ENCODE results near the gene KANK4.

KANK4 gene

DNA sequence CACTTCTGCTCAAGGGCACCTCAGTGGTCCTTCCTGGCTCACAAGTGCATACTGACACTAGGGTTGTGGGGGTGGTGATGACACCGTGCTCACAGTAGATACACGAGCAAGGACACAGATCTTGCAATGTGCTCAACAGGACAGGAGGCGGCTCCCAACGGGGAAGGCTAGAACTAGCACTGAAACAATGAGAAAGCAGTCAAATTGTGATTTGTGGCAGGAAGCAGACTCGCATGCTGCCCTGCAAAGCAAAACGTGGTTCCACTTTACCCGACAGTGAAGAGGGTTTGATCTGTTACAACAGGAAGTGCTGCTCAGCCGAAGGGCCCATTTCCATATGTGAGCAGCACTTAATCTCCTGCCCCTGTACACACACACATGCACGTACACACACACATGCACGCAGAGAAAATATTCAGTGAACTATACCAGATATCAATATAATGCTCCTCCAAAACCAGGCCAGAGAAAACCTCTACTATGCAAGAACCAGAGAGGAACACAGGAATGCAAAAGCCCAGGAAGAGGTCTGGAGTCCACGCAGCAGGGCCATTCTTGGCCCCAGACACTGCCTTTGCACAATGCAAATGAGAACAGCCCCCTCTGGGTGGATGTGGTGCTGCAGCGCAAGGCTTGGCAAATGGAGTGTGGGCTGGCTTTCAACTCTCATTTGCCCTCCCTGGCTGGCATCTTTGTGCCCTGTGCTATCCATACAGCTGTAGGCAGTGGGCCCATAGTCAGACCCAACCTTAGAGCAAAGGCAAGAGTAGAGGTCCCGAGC lies 47.1 kb downstream of the KANK4 start:
- POLR2A ChIA-PET (ENCODE audit: low non-redundant PET): no interaction called here
- H3K27ac ChIP-seq: no peak overlapping the region
- CTCF ChIA-PET: no interaction called here
- no peak for DNase-seq (ENCODE audit: low spot score)
- TF ChIP-seq, protein P1, sequence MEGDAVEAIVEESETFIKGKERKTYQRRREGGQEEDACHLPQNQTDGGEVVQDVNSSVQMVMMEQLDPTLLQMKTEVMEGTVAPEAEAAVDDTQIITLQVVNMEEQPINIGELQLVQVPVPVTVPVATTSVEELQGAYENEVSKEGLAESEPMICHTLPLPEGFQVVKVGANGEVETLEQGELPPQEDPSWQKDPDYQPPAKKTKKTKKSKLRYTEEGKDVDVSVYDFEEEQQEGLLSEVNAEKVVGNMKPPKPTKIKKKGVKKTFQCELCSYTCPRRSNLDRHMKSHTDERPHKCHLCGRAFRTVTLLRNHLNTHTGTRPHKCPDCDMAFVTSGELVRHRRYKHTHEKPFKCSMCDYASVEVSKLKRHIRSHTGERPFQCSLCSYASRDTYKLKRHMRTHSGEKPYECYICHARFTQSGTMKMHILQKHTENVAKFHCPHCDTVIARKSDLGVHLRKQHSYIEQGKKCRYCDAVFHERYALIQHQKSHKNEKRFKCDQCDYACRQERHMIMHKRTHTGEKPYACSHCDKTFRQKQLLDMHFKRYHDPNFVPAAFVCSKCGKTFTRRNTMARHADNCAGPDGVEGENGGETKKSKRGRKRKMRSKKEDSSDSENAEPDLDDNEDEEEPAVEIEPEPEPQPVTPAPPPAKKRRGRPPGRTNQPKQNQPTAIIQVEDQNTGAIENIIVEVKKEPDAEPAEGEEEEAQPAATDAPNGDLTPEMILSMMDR (conservative IDR thresholded peaks at IDR 0.05; ENCODE audit: low read depth): no peak

DNA sequence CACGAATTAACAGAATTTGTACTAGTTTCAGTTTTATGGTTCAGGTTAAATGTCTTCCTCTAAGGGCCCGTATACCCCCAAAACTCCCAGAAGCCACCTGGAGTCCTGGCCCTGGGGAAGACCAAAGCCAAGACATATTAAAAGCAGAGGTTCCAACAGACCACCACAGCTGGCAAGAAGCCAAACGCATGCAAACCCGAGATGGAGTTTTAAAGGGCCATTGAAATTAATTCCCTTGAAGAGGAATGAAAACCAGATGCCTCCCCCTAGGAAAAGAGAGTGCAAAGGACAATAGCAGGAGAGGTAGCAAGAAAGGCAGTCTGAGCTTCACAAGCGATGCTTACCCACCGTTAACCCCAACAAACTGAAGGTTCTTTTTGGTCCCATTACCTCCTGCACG lies 48.1 kb downstream of the KANK4 start:
- CTCF ChIA-PET: no interaction called here
- TF ChIP-seq, protein P1 (conservative IDR thresholded peaks at IDR 0.05; ENCODE audit: low read depth): no peak
- DNase-seq (ENCODE audit: low spot score): no peak
- POLR2A ChIA-PET (ENCODE audit: low non-redundant PET): no interaction called here
- no peak overlapping the region for H3K27ac ChIP-seq

DNA sequence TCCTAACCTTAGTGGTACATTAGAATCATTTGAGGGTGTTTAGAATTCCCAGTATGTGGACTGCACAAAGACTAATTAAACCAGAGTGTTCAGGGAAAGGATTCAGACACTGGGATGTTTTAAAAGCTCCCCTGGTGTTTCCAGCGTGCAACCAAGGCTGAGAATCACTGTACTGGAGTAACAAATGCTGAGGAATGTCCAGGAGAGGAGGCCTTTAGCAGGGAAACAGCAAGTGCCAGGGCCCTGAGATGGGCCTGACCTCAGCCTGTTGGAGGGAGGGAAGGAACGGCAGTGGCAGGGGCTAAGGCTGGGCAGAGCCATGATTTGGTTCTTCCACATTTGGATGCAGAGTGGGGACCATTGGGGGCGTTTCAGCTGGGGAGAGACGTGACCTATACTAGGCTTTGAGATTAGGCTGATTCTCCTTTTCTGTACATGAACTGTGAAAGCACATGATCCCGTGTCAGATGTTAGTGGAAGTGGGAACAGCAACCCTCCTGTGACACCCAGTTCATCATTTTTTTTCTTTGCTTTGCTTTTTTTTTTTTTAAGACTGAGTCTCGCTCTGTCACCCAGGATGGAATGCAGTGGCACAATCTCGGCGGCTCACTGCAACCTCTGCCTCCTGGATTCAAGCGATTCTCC lies 49.3 kb downstream of the KANK4 start:
- POLR2A ChIA-PET (ENCODE audit: low non-redundant PET): no interaction called here
- TF ChIP-seq, protein P1 (conservative IDR thresholded peaks at IDR 0.05; ENCODE audit: low read depth): no peak
- no peak for DNase-seq (ENCODE audit: low spot score)
- CTCF ChIA-PET: interaction anchor here (0.6 kb wide), 1 partner anchor 50 kb away, joined by 3 read pairs; the partner anchor contains the start of gene KANK4
- no peak overlapping the region for H3K27ac ChIP-seq

DNA sequence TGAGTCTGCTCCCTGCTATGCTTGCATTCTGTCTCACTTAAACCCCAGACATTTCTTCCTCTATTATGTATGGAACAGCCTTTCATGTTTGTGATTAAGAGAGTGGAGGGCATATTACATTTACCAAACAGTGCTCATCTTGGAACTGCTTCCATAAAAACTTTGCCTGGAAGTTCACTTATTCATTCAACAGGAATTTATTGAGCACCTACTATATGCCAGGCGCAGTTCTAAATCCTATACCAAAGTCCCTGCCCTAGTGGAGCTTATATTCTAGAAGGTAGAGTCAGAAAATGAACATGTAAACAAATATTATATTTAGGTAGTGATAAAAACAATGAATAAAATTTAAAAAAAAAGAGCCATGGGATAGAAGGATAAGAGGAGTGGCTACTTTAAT lies 49.8 kb downstream of the KANK4 start:
- TF ChIP-seq, protein P1 (conservative IDR thresholded peaks at IDR 0.05; ENCODE audit: low read depth): no peak
- ChIA-PET CTCF (no interaction called here), POLR2A (ENCODE audit: low non-redundant PET) (no interaction called here)
- no peak for DNase-seq (ENCODE audit: low spot score)
- no peak overlapping the region for H3K27ac ChIP-seq

DNA sequence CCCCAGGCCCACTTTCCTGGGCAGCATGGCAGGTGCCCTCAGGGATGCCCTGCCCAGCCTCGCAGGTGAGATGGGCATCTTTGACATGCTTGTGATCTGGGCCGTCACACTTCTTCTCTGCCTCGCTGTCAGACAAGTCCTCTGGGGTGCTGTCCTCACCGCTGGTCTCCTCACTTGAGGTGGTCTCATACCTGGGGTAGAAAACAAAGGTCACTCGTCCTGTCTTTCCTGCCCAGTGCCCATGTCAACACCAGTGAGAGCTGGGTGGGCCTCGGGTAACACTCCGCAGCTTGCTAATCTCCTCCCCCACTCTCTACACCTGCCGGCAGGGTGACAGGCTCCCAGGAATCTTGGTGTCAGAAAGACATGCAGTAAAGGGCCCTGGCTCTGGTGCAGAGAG lies 50.9 kb downstream of the KANK4 start:
- TF ChIP-seq, protein P1 (conservative IDR thresholded peaks at IDR 0.05; ENCODE audit: low read depth): no peak
- ChIA-PET POLR2A (ENCODE audit: low non-redundant PET) (no interaction called here), CTCF (interaction anchor here (0.6 kb wide), 1 partner anchor 10 kb away, joined by 4 read pairs; no protein-coding TSS in a partner anchor)
- no peak overlapping the region for H3K27ac ChIP-seq
- no peak for DNase-seq (ENCODE audit: low spot score)

DNA sequence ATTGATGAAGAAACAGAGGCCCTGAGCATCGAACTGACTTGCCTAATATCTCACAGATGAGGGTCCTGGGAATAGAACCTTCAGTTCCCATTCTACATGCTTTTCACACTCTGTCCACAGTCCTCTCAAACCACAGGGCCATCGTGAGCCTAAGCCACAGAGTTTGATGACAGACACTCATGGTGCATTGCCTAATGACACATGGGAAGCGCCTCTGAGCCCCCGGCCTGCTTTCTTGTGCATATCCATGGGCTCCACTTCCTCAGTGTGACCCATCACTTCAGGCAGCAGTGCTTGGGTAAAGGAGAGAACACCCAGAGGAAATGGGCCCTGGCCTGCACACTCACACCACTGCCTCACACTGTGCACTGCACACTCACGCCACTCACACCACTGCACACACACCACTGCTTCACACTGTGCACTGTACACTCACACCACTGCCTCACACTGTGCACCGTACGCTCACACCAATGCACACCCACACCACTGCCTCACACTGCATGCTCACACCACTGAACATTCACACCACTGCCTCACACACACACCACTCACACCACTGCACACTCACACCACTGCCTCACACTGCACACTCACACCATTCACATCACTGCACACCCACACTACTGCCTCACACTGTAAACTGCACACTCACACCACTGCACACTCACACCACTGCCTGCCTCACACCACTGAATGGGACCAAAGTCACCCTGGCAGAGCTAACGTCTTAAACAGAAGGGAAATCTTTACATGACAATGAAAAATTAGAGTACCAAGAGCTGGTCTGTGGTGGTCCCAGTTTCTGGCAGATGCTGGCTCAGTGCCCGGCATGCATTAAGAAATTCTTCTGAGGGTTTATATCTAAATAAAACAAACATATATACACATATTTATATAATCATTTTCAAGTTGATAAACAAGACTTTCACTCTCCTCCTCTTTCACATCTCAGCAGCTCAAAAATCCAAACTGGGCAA lies 53.0 kb downstream of the KANK4 start:
- no peak overlapping the region for H3K27ac ChIP-seq
- DNase-seq (ENCODE audit: low spot score): no peak
- TF ChIP-seq, protein P1 (conservative IDR thresholded peaks at IDR 0.05; ENCODE audit: low read depth): no peak
- ChIA-PET POLR2A (ENCODE audit: low non-redundant PET) (no interaction called here), CTCF (interaction anchor here (0.7 kb wide), 1 partner anchor 20 kb away, joined by 5 read pairs; no protein-coding TSS in a partner anchor)
